ENCODE data around the gene MUC5AC.
"Not testable (repeated sequence)": the region's sequence is repeated elsewhere in the genome, so short reads cannot be mapped to it uniquely, and the experiment has no call there.

Gene MUC5AC

GRCh38 chr11:1163911-1164735, 6.4 kb downstream of the MUC5AC start:
- no peak for DNase-seq

- not testable (repeated sequence) for DNase-seq
Observed at GRCh38 chr11:1164779-1165255, 7.1 kb downstream of the MUC5AC start.

- DNase-seq: no peak
Observed at GRCh38 chr11:1165256-1166041, 7.7 kb downstream of the MUC5AC start.

GRCh38 chr11:1167256-1167655, 9.5 kb downstream of the MUC5AC start:
- no peak for DNase-seq

GRCh38 chr11:1167751-1168231, 10.0 kb downstream of the MUC5AC start:
- DNase-seq: no peak

GRCh38 chr11:1168256-1168655, 10.5 kb downstream of the MUC5AC start:
- DNase-seq: no peak

GRCh38 chr11:1168721-1169161, 11.0 kb downstream of the MUC5AC start:
- no peak for DNase-seq

- no peak for DNase-seq
Observed at GRCh38 chr11:1171223-1171984, 13.7 kb downstream of the MUC5AC start.

- no peak for DNase-seq
Observed at GRCh38 chr11:1171985-1172728, 14.4 kb downstream of the MUC5AC start.

- no peak for DNase-seq
Observed at GRCh38 chr11:1172729-1173117, 15.0 kb downstream of the MUC5AC start.

- not testable (repeated sequence) for DNase-seq
Observed at GRCh38 chr11:1173396-1173795, 15.6 kb downstream of the MUC5AC start.

GRCh38 chr11:1174441-1175370, 17.0 kb downstream of the MUC5AC start:
- DNase-seq: no peak

GRCh38 chr11:1175461-1176223, 17.9 kb downstream of the MUC5AC start:
- DNase-seq: no peak

GRCh38 chr11:1176224-1177019, 18.7 kb downstream of the MUC5AC start:
- no peak for DNase-seq

GRCh38 chr11:1177020-1177770, 19.4 kb downstream of the MUC5AC start:
- no peak for DNase-seq

- no peak for DNase-seq
Observed at GRCh38 chr11:1177771-1178090, 20.0 kb downstream of the MUC5AC start.

- DNase-seq: no peak
Observed at GRCh38 chr11:1178201-1178885, 20.6 kb downstream of the MUC5AC start.

- no peak for DNase-seq
Observed at GRCh38 chr11:1178906-1179305, 21.2 kb downstream of the MUC5AC start.

Data from hematopoietic multipotent progenitor cell treated with erythropoietin and hydrocortisone succinate and interleukin-3 and kit ligand, for 4 days (in vitro differentiated cells).